PFSK-1 (cell line): Measurements from ENCODE around the gene GNAT2.

ENCODE experiments used
- FOXP2 ChIP-seq: optimal IDR thresholded peaks from 2 replicates; pipeline ENCODE3; 2011; ENCODE audit warnings: borderline replicate concordance, control low read depth, inconsistent platforms; ENCODE audit not compliant: insufficient read depth; ENCODE audit errors: extremely low read length, extremely low read depth
- POLR2AphosphoS5 ChIP-seq: IDR thresholded peaks from 2 replicates; pipeline ENCODE4 v1.6.1; 2012; ENCODE audit warnings: low read depth, mild to moderate bottlenecking, control low read depth, low read length, moderate library complexity
- SIN3A ChIP-seq: IDR thresholded peaks from 2 replicates; pipeline ENCODE4 v1.6.1; 2012; ENCODE audit warnings: mild to moderate bottlenecking, low read length, moderate library complexity, borderline replicate concordance; ENCODE audit not compliant: insufficient read depth
- TAF1 ChIP-seq: IDR thresholded peaks from 2 replicates; pipeline ENCODE4 v1.6.1; 2012; ENCODE audit warnings: low read length, control low read depth, borderline replicate concordance; ENCODE audit not compliant: insufficient read depth
- TF ChIP-seq, protein P1 (sequence below), 2 experiments: IDR thresholded peaks; 2 replicates each; pipeline versions ENCODE4 v1.6.1 to v1.8.0; 2011 to 2012; ENCODE audit warnings: low read depth in 2 of 2, low read length in 2 of 2, control low read depth in 1 of 2, inconsistent platforms in 1 of 2, mild to moderate bottlenecking in 1 of 2, moderate library complexity in 1 of 2; ENCODE audit not compliant: insufficient read depth in 1 of 2

GNAT2 gene

DNA sequence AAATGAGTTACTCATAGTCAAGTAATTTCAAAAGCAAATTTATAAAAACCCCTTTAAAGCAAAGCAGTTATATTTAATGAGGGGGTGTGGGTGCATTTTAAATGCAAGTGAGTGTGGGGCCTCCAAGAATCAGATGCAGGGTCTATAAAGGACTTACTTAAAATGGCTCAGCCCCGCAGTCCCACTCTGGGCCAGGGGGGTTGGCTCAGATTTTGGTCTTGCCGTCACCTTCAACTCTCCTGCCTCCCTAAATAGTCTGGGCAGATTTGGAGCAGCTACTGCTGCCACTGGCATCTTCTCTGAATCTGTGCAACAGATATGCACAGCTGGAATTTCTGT lies 16.4 kb upstream of the GNAT2 start:
- TF ChIP-seq POLR2AphosphoS5 (no peak), FOXP2 (no peak), TAF1 (no peak), SIN3A (no peak)
- TF ChIP-seq, protein P1, sequence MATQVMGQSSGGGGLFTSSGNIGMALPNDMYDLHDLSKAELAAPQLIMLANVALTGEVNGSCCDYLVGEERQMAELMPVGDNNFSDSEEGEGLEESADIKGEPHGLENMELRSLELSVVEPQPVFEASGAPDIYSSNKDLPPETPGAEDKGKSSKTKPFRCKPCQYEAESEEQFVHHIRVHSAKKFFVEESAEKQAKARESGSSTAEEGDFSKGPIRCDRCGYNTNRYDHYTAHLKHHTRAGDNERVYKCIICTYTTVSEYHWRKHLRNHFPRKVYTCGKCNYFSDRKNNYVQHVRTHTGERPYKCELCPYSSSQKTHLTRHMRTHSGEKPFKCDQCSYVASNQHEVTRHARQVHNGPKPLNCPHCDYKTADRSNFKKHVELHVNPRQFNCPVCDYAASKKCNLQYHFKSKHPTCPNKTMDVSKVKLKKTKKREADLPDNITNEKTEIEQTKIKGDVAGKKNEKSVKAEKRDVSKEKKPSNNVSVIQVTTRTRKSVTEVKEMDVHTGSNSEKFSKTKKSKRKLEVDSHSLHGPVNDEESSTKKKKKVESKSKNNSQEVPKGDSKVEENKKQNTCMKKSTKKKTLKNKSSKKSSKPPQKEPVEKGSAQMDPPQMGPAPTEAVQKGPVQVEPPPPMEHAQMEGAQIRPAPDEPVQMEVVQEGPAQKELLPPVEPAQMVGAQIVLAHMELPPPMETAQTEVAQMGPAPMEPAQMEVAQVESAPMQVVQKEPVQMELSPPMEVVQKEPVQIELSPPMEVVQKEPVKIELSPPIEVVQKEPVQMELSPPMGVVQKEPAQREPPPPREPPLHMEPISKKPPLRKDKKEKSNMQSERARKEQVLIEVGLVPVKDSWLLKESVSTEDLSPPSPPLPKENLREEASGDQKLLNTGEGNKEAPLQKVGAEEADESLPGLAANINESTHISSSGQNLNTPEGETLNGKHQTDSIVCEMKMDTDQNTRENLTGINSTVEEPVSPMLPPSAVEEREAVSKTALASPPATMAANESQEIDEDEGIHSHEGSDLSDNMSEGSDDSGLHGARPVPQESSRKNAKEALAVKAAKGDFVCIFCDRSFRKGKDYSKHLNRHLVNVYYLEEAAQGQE (IDR thresholded peaks at IDR 0.05; ENCODE audit: insufficient read depth in 1 of 2, low read depth in 2 of 2, low read length in 2 of 2) = no peak

DNA sequence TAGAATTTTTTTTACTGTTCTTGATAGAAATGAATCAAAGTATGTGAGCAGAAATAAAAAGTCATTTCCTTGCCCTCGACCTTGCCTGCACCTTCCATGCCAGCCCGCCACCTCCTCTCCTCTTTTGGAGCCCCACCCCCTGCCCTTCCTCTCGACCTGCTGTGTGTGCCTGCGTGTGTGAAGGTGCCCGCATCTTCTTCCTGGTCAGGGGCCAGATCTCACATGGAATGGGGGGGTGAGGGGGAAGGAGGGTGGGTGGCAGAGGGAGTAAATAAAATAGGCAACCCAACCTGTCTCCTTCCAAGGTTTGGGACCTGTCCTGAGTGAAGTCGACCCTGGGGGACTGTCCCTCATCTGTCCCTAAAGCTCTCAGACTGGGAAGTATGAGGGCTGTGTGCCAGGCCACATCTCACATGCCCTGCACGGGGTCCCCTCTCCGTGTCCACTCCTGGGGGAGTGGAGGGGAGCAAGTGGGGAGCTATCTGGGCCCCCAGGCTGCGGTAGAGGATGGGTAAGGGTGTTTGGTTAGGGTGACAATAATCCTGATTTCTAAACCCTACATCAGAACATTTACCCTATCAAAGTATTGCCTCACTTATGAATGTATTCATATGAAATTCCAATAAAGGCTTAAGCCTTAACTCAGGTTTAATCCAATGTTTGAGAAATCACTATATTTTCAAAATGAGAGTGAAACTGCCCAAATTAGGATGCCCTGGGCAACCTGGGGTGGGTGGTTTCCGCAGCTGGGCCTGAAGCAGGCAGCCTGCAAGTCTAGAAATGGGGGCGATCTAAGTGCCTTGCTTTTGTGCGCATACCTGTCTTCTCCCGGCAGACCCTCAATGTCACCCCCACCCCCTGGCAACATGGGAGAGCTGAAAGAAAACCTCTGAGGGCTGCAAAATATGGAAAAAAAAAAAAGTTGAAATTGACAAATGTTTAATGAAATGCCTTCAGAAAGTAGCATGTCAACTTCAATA lies 15.6 kb upstream of the GNAT2 start:
- TF ChIP-seq, protein P1 (IDR thresholded peaks at IDR 0.05; ENCODE audit: insufficient read depth in 1 of 2, low read depth in 2 of 2, low read length in 2 of 2) = no peak
- TF ChIP-seq SIN3A (no peak), FOXP2 (no peak), POLR2AphosphoS5 (no peak), TAF1 (no peak)

DNA sequence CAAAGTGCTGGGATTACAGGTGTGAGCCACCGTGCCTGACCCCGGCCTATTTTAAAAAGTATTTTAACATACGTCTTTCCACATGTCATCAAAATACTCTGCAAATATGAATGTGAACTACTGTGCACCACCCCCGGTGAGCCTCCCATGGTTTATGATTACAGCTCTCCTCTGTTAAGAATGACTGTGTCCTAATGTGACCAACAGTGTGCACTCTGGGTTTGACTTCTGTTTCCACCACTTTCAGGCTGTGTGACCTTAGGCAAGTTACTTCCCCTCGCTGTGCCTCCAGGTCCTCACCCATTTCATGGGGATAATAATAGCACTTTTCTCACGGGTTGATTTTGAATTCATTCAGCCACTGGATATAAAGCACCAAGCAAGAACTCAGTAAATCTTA lies 14.9 kb upstream of the GNAT2 start:
- no peak for TF ChIP-seq SIN3A
- TF ChIP-seq POLR2AphosphoS5 = no peak
- no peak for TF ChIP-seq FOXP2

DNA sequence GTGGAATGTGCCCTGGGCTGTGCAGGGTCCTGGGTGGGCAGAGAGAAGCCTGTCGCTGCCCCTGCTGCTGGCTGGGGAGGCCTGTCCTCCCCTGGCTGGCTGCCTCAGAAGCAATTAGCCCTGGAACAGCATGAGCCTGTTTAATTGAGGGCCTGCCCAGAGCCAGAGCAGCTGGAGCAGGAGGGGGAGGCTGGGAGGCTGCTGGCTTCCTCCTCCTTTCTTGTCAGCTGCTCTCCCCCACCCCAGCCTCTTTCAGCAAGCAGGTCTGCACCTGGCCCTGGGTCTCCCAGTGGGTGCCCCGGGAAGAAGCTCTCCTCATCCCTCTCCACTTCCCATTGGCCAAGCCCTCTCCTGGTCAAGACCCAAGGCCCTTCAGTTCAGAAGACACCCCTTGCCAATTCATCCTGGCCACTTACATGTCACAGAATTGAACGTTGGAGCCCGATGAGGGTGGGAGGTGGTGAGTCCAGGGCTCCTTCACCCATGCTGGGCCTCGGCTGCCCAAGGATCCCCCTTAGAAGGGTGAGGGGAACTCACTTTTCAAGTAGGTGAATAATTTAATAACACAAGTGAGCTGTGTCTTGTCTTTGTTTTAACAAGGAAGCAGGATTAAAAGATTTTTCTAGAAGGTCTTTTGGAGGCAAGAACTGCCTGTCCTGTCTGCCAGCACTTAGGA lies 13.4 kb upstream of the GNAT2 start:
- TF ChIP-seq, protein P1 (IDR thresholded peaks at IDR 0.05; ENCODE audit: insufficient read depth in 1 of 2, low read depth in 2 of 2, low read length in 2 of 2) = no peak
- no peak for TF ChIP-seq FOXP2
- no peak for TF ChIP-seq SIN3A
- TF ChIP-seq TAF1 = no peak
- no peak for TF ChIP-seq POLR2AphosphoS5

DNA sequence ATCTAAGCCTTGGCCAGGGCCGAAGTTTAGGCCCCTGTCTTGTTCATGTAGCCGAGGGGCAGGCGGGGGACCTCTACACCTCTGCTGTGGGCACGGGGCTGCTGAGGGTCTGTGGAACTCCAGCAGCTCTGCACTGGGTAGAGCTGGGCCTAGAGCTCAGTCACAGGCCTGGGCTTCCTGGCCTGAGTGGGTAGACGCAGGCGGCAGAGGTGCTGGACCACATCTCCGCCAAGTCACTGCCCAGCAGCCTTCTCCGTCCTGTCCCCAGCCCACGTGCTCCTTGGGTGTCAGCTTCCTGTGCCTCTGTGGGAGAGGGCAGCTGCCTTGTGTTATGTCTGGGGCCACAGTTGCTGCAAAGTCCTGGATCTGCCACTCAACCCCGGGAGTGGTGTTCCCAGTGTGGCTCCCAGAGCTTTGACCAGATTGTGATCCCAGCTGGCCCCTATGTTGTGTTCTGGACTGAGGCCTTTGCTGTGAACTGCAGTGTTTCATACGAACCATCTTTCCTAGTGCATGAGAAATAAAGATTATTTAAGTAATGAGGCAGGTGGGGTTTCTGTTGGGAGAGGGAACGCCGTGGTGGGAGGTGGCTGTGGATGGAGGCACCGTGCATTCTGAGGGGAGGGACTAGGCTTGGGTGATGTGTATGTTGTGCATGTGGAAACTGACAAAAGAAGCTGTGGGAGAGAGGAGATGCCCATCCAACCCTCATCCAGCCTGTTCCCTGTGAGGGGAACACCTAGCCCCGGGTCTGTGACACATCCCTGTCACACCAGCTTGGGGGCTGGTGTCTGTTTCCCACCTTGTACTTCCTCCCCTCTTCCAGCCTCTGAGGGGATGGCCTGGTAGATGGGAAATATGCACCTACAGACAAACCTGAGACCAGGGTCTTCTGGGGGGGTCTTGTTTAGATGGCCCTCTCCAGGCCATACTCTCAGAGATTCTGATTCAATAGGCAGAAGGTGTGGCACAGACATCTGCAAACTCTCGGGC lies 12.4 kb upstream of the GNAT2 start:
- TF ChIP-seq FOXP2 = no peak
- TF ChIP-seq POLR2AphosphoS5 = no peak
- TF ChIP-seq, protein P1 (IDR thresholded peaks at IDR 0.05; ENCODE audit: insufficient read depth in 1 of 2, low read depth in 2 of 2, low read length in 2 of 2) = no peak
- no peak for TF ChIP-seq TAF1
- TF ChIP-seq SIN3A = no peak
